Type B pancreatic cell (in vitro differentiated cells): ENCODE data around the gene CHN1. TPM values are rescaled to one million over a fixed set of nuclear protein-coding genes. Genes with fewer than 3 reads are reported as not detected.

Experiments used
- DNase-seq: peaks from one replicate; pipeline ENCODE4 v3.0.0; 2021; ENCODE audit warnings: mixed read lengths; ENCODE audit not compliant: unreplicated experiment; ENCODE audit errors: extremely low spot score
- H3K27ac Mint-ChIP-seq: 2 replicates; pipeline ENCODE4 v1.8.0; 2021; ENCODE audit warnings: mild to moderate bottlenecking, mixed read lengths
- H3K27me3 Mint-ChIP-seq: 2 replicates; pipeline ENCODE4 v1.8.0; 2021; ENCODE audit warnings: mixed read lengths
- H3K36me3 Mint-ChIP-seq: 2 replicates; pipeline ENCODE4 v1.8.0; 2021; ENCODE audit warnings: mixed read lengths
- H3K4me1 Mint-ChIP-seq: one replicate; pipeline ENCODE4 v1.8.0; 2021; ENCODE audit warnings: mixed read lengths; ENCODE audit not compliant: unreplicated experiment
- H3K4me3 Mint-ChIP-seq: 2 replicates; pipeline ENCODE4 v1.8.0; 2021; ENCODE audit warnings: mild to moderate bottlenecking, mixed read lengths
- H3K9me3 Mint-ChIP-seq: 2 replicates; pipeline ENCODE4 v1.8.0; 2021; ENCODE audit warnings: mixed read lengths
- total RNA-seq: library from RNA; stranded (reverse); gene quantifications from 2 replicates; pipeline ENCODE4 v1.2.1, GENCODE V29; 2021; ENCODE audit warnings: low replicate concordance
- TF ChIP-seq, protein P1 (sequence below): fragments of 200-600 bp; sonication (generic); conservative IDR thresholded peaks from 2 replicates; pipeline ENCODE4 v1.5.0; 2021; ENCODE audit warnings: antibody characterized with exemption, mild to moderate bottlenecking

The CHN1 gene
- total RNA-seq, 1 donor from 2014 or later: 24.0 TPM

DNA sequence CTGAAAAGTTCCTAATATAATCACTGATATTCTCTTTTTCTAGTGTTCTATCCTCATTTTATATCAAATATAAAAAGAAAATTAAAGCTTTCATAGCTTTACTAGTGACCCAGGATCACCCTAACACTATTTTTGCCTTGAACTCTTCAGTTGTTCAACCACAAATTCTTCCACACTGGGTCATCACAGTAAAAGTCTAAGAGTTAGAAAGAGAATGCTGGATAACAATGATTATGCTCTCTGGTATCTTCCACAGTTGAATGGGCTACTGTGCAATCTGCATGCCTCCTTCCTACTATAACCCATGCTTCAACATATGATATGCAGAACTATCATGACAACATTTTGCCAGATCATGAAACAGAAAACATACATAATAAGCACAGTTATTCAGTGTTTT, 32.3 kb downstream of the CHN1 start:
- DNase-seq: no peak
- H3K36me3 Mint-ChIP-seq: no peaks in the 10 kb centered on the region
- no peak overlapping the region for H3K27ac Mint-ChIP-seq

GRCh38 chr2:174971868-174972781, 33.1 kb downstream of the CHN1 start:
- TF ChIP-seq, protein P1, sequence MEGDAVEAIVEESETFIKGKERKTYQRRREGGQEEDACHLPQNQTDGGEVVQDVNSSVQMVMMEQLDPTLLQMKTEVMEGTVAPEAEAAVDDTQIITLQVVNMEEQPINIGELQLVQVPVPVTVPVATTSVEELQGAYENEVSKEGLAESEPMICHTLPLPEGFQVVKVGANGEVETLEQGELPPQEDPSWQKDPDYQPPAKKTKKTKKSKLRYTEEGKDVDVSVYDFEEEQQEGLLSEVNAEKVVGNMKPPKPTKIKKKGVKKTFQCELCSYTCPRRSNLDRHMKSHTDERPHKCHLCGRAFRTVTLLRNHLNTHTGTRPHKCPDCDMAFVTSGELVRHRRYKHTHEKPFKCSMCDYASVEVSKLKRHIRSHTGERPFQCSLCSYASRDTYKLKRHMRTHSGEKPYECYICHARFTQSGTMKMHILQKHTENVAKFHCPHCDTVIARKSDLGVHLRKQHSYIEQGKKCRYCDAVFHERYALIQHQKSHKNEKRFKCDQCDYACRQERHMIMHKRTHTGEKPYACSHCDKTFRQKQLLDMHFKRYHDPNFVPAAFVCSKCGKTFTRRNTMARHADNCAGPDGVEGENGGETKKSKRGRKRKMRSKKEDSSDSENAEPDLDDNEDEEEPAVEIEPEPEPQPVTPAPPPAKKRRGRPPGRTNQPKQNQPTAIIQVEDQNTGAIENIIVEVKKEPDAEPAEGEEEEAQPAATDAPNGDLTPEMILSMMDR: no peak
- H3K36me3 Mint-ChIP-seq: no peaks in the 10 kb centered on the region
- H3K27me3 Mint-ChIP-seq: no peaks in the 10 kb centered on the region
- DNase-seq: no peak
- peaks cover 21% of the 10 kb centered on the region for H3K4me1 Mint-ChIP-seq
- no peak overlapping the region for H3K27ac Mint-ChIP-seq
- H3K9me3 Mint-ChIP-seq: peaks cover 4% of the 10 kb centered on the region
- H3K4me3 Mint-ChIP-seq: no peak overlapping the region

More for the DNA sequence above, 32.3 kb downstream of the CHN1 start:
- no peaks in the 10 kb centered on the region for H3K27me3 Mint-ChIP-seq
- peaks cover 4% of the 10 kb centered on the region for H3K9me3 Mint-ChIP-seq
- peaks cover 18% of the 10 kb centered on the region for H3K4me1 Mint-ChIP-seq
- H3K4me3 Mint-ChIP-seq: no peak overlapping the region
- TF ChIP-seq, protein P1: no peak

DNA sequence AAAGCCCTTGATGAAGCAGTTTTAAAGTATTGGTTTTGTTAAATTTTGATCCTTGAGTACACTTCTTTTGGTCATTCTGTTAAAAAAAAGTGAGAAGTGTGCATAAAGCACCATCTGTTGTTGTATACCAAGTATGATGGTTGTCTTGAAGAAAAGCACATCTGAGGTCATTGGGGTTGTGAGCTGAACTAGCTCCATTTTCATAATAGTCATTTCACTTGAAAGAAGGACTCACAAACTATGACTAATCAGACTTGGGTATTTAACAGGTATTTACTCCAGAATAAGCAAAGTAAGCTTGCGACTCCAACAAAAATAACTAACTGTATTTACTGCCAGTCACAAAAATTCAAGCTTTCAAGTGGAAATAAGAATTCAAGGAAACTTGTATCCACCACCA, 35.1 kb downstream of the CHN1 start:
- Mint-ChIP-seq H3K27ac (no peak overlapping the region), H3K27me3 (no peaks in the 10 kb centered on the region), H3K9me3 (no peaks in the 10 kb centered on the region), H3K4me3 (no peak overlapping the region), H3K36me3 (no peaks in the 10 kb centered on the region), H3K4me1 (peaks cover 30% of the 10 kb centered on the region)
- TF ChIP-seq, protein P1: no peak
- no peak for DNase-seq

DNA sequence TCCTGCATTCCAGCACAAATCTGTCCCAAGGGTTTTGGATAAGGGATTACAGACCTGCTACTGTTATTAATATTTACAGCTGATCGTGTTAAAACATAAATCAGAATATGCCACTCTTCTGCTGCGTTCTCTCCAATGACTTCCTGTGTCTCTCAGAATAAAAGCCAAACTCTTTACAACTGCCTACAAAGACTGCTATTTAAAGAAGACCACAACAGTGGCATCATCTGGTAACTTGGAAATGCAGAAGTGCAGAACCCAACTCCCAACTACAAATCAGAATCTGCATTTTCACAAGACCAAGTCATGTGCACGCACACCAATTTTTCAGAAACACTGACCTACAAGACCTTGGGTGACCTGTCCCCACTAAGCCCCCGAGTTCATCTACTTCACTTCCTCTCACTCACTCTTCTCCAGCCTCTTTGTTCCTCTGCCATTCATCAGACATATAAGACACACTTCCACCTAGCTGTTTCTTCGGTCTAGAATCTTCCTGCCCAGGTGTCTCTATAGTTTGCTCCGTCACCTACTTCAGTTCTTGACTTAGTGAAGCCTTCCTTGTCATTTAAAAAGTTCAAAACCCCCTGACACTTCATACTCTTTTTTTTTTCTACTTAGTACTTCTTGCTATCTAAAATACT, 36.0 kb downstream of the CHN1 start:
- TF ChIP-seq, protein P1: no peak
- Mint-ChIP-seq H3K27me3 (no peaks in the 10 kb centered on the region), H3K9me3 (no peaks in the 10 kb centered on the region), H3K36me3 (no peaks in the 10 kb centered on the region), H3K4me3 (no peak overlapping the region), H3K27ac (no peak overlapping the region), H3K4me1 (peaks cover 31% of the 10 kb centered on the region)
- DNase-seq: no peak

GRCh38 chr2:174967691-174968260, 37.4 kb downstream of the CHN1 start:
- Mint-ChIP-seq H3K4me3 (no peak overlapping the region), H3K4me1 (peaks cover 37% of the 10 kb centered on the region), H3K27ac (no peak overlapping the region), H3K27me3 (no peaks in the 10 kb centered on the region), H3K36me3 (no peaks in the 10 kb centered on the region), H3K9me3 (no peaks in the 10 kb centered on the region)
- TF ChIP-seq, protein P1: no peak
- DNase-seq: no peak
